A549 (cell line): Measurements from ENCODE around the gene RABL2B. TPM values are rescaled to one million over a fixed set of nuclear protein-coding genes. Genes with fewer than 3 reads are reported as not detected.

Source experiments
- ATAC-seq, 2 experiments: fragments of 200-7000 bp in 1 of 2; fragments of >200 bp in 1 of 2; cut with Nextera tagmentation in 1 of 2; cut with Tn5 transposase in 1 of 2; 3 replicates each; pipeline versions ENCODE4 v1.8.0 to v1.9.1; 2018 to 2020; ENCODE audit warnings: mild to moderate bottlenecking in 1 of 2, moderate library complexity in 1 of 2
- CTCF ChIA-PET: fragments of 300-600 bp; sonication (Branson Sonifier 250); formaldehyde crosslinking; extraction: SDS; loops from one replicate; lab custom pipeline; 2021; ENCODE audit warnings: antibody characterized with exemption, inconsistent platforms; lab: Yijun Ruan, JAX
- POLR2A ChIA-PET: fragments of 350-600 bp; formaldehyde crosslinking; extraction: SDS; loops from one replicate; lab custom pipeline; 2021; ENCODE audit warnings: antibody characterized with exemption, inconsistent platforms; lab: Yijun Ruan, JAX
- DNase-seq, 2 experiments: peaks; one replicate each; pipeline versions ENCODE4 v3.0.0 to v3.0.0-alpha.2; 2011 to 2016; ENCODE audit warnings: low read depth in 1 of 2, low spot score in 1 of 2
- FAIRE-seq: peaks from 2 replicates; lab custom pipeline; 2011; peaks lifted over from hg19 to GRCh38; lab: Jason Lieb, UNC
- H3K27ac ChIP-seq, 2 experiments: fragments of >200 bp; sonication (Bioruptor Twin); formaldehyde crosslinking; 3 replicates each; pipeline ENCODE4 v1.5.1; 2016 to 2017
- H3K4me1 ChIP-seq: fragments of >200 bp; sonication (Bioruptor Twin); formaldehyde crosslinking; 3 replicates; pipeline ENCODE4 v1.6.1; 2016
- H3K4me2 ChIP-seq: fragments of >200 bp; sonication (Bioruptor Twin); formaldehyde crosslinking; 3 replicates; pipeline ENCODE4 v1.6.1; 2016
- H3K4me3 ChIP-seq: fragments of >200 bp; sonication (Bioruptor Twin); formaldehyde crosslinking; 3 replicates; pipeline ENCODE4 v1.5.1; 2016
- H3K9me3 ChIP-seq: fragments of >200 bp; sonication (Bioruptor Twin); formaldehyde crosslinking; 3 replicates; pipeline ENCODE4 v1.6.1; 2016
- ATOH8 ChIP-seq: fragments of 250-450 bp; sonication (Bioruptor Pico); IDR thresholded peaks from 2 replicates; pipeline ENCODE4 v1.5.0; 2020; ENCODE audit warnings: low read depth, mild to moderate bottlenecking, moderate library complexity
- BHLHE40 ChIP-seq: IDR thresholded peaks from 2 replicates; pipeline ENCODE4 v1.6.1; 2012; ENCODE audit warnings: low read depth, low read length, inconsistent platforms
- CBX8 ChIP-seq: fragments of 200-600 bp; sonication (generic); IDR thresholded peaks from 2 replicates; pipeline ENCODE4 v1.6.1; 2016
- CHD2 ChIP-seq: fragments of 150-350 bp; IDR thresholded peaks from 2 replicates; pipeline ENCODE4 v1.6.1; 2014; ENCODE audit warnings: low read length; ENCODE audit not compliant: partially characterized antibody
- EHF ChIP-seq: fragments of 250-450 bp; sonication (Bioruptor Pico); IDR thresholded peaks from 2 replicates; pipeline ENCODE4 v1.5.0; 2020; ENCODE audit warnings: mild to moderate bottlenecking
- EHMT2 ChIP-seq: fragments of 200-600 bp; sonication (generic); IDR thresholded peaks from 2 replicates; pipeline ENCODE4 v1.6.1; 2016; ENCODE audit warnings: antibody characterized with exemption, low read depth, mild to moderate bottlenecking, moderate library complexity
- ELK1 ChIP-seq: fragments of 150-350 bp; IDR thresholded peaks from 2 replicates; pipeline ENCODE4 v1.6.1; 2014; ENCODE audit warnings: low read depth, mild to moderate bottlenecking, low read length
- ESRRA ChIP-seq: fragments of 150-350 bp; IDR thresholded peaks from 2 replicates; pipeline ENCODE4 v1.6.1; 2014; ENCODE audit warnings: mild to moderate bottlenecking, low read length, borderline replicate concordance
- FOSL2 ChIP-seq, 2 experiments: fragments of 450-650 bp in 1 of 2; fragments of >200 bp in 1 of 2; sonication (Bioruptor Twin) in 1 of 2; formaldehyde crosslinking; IDR thresholded peaks; 2 replicates each; pipeline versions ENCODE4 v1.5.0 to v1.6.1; 2016 to 2020; ENCODE audit warnings: mild to moderate bottlenecking in 1 of 2, moderate library complexity in 1 of 2
- FOXS1 ChIP-seq: fragments of 250-450 bp; sonication (Bioruptor Pico); IDR thresholded peaks from 2 replicates; pipeline ENCODE4 v1.5.0; 2020; ENCODE audit warnings: mild to moderate bottlenecking, moderate library complexity
- HOXB13 ChIP-seq: fragments of 250-450 bp; sonication (Bioruptor Pico); IDR thresholded peaks from 2 replicates; pipeline ENCODE4 v1.5.0; 2020; ENCODE audit warnings: low read depth, mild to moderate bottlenecking, moderate library complexity
- JUNB ChIP-seq: fragments of >200 bp; sonication (Bioruptor Twin); formaldehyde crosslinking; IDR thresholded peaks from 2 replicates; pipeline ENCODE4 v1.6.1; 2016
- PBX3 ChIP-seq: IDR thresholded peaks from 2 replicates; pipeline ENCODE4 v1.6.1; 2012
- PHF8 ChIP-seq: fragments of 200-600 bp; sonication (generic); IDR thresholded peaks from 2 replicates; pipeline ENCODE4 v1.6.1; 2016; ENCODE audit warnings: low read depth, mild to moderate bottlenecking, antibody characterized with exemption, moderate library complexity, borderline replicate concordance
- RCOR1 ChIP-seq: fragments of 150-350 bp; IDR thresholded peaks from 2 replicates; pipeline ENCODE4 v1.6.1; 2014; ENCODE audit warnings: antibody characterized with exemption, low read length, low read depth
- REST ChIP-seq: fragments of 200-600 bp; sonication (generic); IDR thresholded peaks from 2 replicates; pipeline ENCODE4 v1.6.1; 2016; ENCODE audit warnings: antibody characterized with exemption, mild to moderate bottlenecking, moderate library complexity
- SMC3 ChIP-seq: fragments of >200 bp; sonication (Bioruptor Twin); formaldehyde crosslinking; IDR thresholded peaks from 3 replicates; pipeline ENCODE4 v1.6.1; 2018; ENCODE audit warnings: inconsistent platforms
- WGBS: methylation state at CpG from one replicate; pipeline ENCODE4 v1.1.6; 2017; ENCODE audit errors: missing lambda C conversion rate; 5-methylcytosine and 5-hydroxymethylcytosine counted together
- polyA plus RNA-seq, 4 experiments: library from polyadenylated mRNA; depleted of rRNA in 3 of 4; stranded (reverse); fragments of >200 nt; fragmentation: RNase III in 1 of 4; extraction: RNeasy Plus Mini Kit Qiagen cat#74134 plus additional on column Dnase treatment in 1 of 4; gene quantifications; 2 replicates in 3 of 4; 3 replicates in 1 of 4; pipeline ENCODE4 v1.2.3, GENCODE V29; 2011 to 2017
- TF ChIP-seq, protein P1 (sequence below): IDR thresholded peaks from 2 replicates; pipeline ENCODE4 v1.6.1; 2012; ENCODE audit warnings: low read depth, borderline replicate concordance
- TF ChIP-seq, protein P2 (sequence below): fragments of 450-650 bp; IDR thresholded peaks from 2 replicates; pipeline ENCODE4 v1.6.1; 2014; ENCODE audit warnings: antibody characterized with exemption
- TF ChIP-seq, protein P3 (sequence below): fragments of >200 bp; sonication (Bioruptor Twin); formaldehyde crosslinking; IDR thresholded peaks from 2 replicates; pipeline ENCODE4 v1.6.1; 2016

RABL2B gene
- polyA plus RNA-seq, 2 of the 4 experiments (the other 2 are of a cell fraction): 22.1 to 32.6 TPM

DNA sequence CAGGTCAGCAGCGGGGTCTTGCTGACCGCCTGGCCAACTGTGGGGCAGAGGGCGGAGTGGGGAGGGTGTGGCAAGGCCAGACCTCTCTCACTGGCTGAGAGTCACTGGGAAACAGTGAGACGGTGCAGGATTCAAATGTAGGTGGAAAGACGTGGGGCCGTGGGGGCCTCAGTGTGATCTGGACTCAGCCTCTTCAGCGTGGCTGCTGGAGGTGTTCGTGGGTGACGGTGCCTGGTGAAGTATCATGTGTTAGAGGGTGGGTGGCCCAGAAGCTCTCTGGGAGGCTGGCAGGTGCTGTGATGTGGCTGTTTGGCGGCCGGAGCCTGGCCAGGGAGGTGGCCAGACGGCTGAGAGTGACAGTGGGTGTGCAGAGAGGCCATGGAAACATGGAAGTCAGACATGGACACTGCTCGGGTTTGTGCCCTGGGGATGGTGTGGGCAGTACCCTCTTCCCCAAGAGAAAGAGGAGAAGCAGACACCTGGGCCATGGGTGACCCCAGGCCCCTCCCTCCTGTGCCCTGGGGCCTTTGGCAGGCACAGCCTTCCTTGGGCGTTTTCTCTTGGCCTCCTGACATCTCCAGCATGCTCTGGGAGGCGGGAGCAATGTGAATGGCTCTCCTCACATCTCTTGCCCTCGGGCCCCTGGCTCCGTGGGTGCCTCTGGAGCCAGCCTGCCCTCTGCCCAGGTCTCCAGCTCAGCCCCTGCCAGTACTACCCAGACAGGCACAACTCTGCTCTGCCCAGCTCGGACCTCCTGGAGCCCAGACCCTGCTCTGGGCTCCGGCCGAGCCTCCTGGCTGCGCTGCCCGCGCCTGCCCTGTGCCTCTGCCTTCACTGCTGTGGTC is 55.5 kb downstream of the RABL2B start:
- no peak for DNase-seq

More for the DNA sequence above, 55.5 kb downstream of the RABL2B start:
- Histone ChIP-seq H3K9me3 (no peaks in the 10 kb centered on the region), H3K4me1 (no peaks in the 10 kb centered on the region), H3K4me2 (no peak overlapping the region), H3K4me3 (no peak overlapping the region), H3K27ac (no peak overlapping the region)
- POLR2A ChIA-PET: no interaction called here
- ATAC-seq (no peak), FAIRE-seq (no peak)
- TF ChIP-seq FOSL2 (IDR thresholded peaks at IDR 0.05) (no peak), FOSL2 (CRISPR knock-in tag; IDR thresholded peaks at IDR 0.05) (no peak), HOXB13 (CRISPR knock-in tag) (no peak), CBX8 (no peak), ATOH8 (no peak), PBX3 (no peak), SMC3 (no peak), PHF8 (no peak), ESRRA (no peak), BHLHE40 (no peak), JUNB (no peak), CHD2 (no peak), EHF (CRISPR knock-in tag) (no peak), EHMT2 (no peak), ELK1 (no peak), FOXS1 (CRISPR knock-in tag) (no peak), RCOR1 (no peak), REST (no peak)
- TF ChIP-seq, protein P1, sequence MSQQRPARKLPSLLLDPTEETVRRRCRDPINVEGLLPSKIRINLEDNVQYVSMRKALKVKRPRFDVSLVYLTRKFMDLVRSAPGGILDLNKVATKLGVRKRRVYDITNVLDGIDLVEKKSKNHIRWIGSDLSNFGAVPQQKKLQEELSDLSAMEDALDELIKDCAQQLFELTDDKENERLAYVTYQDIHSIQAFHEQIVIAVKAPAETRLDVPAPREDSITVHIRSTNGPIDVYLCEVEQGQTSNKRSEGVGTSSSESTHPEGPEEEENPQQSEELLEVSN: no peak
- TF ChIP-seq, protein P2, sequence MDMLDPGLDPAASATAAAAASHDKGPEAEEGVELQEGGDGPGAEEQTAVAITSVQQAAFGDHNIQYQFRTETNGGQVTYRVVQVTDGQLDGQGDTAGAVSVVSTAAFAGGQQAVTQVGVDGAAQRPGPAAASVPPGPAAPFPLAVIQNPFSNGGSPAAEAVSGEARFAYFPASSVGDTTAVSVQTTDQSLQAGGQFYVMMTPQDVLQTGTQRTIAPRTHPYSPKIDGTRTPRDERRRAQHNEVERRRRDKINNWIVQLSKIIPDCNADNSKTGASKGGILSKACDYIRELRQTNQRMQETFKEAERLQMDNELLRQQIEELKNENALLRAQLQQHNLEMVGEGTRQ: no peak
- TF ChIP-seq, protein P3, sequence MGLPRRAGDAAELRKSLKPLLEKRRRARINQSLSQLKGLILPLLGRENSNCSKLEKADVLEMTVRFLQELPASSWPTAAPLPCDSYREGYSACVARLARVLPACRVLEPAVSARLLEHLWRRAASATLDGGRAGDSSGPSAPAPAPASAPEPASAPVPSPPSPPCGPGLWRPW: no peak
- 77% methylated on average over 14 of the region's 23 CpGs for WGBS
- CTCF ChIA-PET: interaction anchor here (1.8 kb wide), 1 partner anchor 47 kb away, joined by 4 read pairs; no protein-coding TSS in a partner anchor
